Inferior parietal cortex (tissue), 1 donor: ENCODE measurements around the gene HACD4.

Experiments
- DNase-seq: peaks from one replicate; pipeline ENCODE4 v3.0.0-alpha.2; 2016; ENCODE audit errors: extremely low spot score

The HACD4 gene

DNA sequence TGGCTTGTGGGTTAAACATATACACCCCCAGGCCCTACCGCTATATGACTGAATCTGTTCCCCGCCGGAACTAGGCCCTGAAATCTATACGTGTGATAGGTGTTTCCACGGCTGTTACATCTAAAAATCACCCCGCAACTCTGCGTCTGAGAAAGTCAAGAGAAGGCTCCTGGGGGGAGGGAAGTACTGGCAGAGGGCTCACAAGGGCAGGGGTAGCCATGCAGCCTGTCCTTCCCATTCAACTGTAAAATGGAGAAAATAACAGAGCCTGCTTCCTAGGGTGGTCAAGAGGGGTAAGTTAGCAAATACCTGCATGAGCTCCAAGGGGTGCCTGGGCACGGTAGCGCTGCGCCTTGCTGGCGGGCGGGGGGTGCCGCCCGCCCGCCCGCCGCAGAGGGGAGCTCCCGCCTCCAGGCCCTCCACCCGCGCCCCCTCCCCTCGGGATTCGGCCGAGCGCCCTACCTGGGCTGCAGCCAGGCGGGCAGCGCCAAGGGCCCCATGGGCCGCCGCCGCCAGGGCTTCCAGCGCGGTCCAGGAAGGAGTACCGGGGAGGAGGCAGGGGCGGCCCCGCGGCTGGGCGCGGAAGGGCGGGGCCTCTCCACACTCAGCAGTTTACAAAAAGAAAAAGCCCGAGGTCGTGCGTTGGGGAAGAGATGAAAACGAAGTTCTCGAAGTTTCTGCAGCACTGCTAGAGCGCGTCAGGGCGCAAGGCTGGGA, at the start of gene HACD4:
Gene HACD4, minus strand, starts transcription at position 550 of the 717 bp plus-strand sequence. Its CDS starts 50 bp downstream, at position 500.
- DNase-seq: peak; percentile 21

- DNase-seq: no peak
Observed at GRCh38 chr9:21080793-21081192, 49.4 kb upstream of the HACD4 start.

DNA sequence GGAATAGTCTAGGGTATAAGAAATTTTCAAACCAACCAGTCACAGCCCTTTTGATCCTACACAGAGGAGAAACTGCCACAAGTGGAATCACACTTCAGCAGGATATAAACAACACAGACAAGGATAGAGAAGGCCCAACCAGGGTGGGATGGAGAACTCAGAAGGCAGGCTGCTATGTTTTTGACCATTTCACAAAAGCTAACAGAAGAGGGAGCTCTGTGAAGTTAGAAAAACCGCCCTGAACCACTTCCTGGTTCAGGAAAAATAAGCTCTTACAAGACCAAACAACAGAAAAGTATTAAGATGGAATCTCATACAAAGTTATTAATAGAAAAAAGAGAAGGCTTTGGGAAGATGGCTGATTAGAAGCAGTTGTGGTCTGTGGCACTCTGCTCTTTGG, 47.3 kb upstream of the HACD4 start:
- no peak for DNase-seq

DNA sequence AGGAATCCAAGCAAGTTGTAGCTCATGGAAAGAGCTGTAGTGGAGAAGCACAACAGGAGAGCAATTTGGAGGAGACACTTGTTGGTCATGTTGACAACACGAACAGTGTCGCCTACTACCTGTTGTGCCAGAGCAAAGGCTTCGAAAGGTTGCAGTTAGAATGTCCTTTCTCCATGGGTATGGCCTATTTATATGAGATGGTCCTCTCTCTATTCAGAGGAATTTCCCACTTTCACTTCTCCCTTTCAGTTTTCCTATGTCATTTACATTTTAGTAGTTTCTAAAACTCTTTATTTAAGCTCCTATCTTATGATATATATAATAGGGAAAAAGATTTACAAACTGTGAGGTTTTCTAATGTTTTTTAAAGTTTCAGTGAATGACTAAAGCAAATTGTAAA, 46.3 kb upstream of the HACD4 start, which contains the start of gene IFNB1:
Gene IFNB1, minus strand, starts transcription at position 162 of the 400 bp plus-strand sequence. Its CDS starts 73 bp downstream, at position 89.
- no peak for DNase-seq

- DNase-seq: no peak
Observed at GRCh38 chr9:21075484-21075883, 44.0 kb upstream of the HACD4 start.

- no peak for DNase-seq
Observed at GRCh38 chr9:21070906-21071305, 39.5 kb upstream of the HACD4 start.

- DNase-seq: peak; percentile 77
Observed at GRCh38 chr9:21070171-21070571, 38.7 kb upstream of the HACD4 start.

- peak; percentile 5 for DNase-seq
Observed at GRCh38 chr9:21060919-21061561, 29.6 kb upstream of the HACD4 start.

DNA sequence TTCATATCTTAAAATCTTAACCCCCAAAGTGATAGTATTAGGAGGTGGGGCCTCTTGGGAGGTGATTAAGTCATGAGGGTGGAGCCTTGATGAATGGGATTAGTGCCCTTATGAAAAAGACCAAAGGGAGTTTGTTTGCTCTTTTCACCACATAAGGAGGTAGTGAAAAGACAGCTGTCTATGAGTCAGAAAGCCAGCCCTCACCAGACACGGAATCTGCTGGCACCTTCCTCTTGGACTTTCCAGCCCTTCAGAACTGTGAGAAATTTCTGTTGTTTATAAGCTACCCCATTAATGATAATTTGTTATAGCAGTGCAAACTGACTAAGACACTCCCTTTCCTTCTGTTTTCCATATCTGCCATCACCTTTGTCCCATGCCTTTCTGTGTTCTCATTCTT, 25.5 kb upstream of the HACD4 start:
- DNase-seq: no peak

DNA sequence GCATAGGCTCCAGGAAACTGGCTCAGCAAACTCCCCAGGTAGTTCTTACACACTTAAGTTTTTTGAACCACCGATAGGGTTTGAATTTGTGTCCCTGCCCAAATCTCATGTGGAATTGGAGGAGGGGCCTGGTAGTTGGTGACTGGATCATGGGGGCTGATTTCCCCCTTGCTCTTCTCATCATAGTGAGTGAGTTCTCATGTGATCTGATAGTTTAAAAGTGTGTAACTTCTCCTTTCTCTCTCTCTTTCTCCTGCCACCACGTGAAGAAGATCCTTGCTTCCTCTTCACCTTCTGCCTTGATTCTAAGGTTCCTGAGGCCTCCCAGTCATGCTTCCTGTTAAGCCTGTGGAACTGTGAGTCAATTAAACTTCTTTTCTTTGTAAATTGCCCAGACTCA, 22.4 kb upstream of the HACD4 start:
- no peak for DNase-seq

DNA sequence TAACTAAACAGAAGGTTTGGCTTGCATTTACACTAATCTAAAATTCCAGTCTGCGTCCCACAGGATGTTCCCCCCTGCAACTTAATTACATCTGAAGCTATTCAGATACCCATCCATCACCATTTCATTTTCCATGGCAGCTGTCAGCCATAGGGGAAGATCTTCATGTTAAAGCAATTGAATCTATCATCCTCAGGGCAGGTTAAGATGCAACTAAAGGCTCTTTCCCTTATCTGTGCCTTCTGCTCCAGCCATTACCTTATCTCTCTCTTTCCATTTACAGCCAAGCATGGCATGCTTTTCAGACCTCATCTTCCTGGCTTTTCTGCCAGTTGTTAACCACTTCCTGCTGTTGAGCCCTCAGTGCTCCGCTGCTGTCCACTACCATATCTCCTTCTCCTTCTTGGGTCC, 15.8 kb upstream of the HACD4 start:
- DNase-seq: no peak

GRCh38 chr9:21043841-21044240, 12.4 kb upstream of the HACD4 start:
- no peak for DNase-seq

GRCh38 chr9:21042466-21042865, 11.0 kb upstream of the HACD4 start:
- no peak for DNase-seq

- DNase-seq: no peak
Observed at GRCh38 chr9:21039302-21039701, 7.9 kb upstream of the HACD4 start.

DNA sequence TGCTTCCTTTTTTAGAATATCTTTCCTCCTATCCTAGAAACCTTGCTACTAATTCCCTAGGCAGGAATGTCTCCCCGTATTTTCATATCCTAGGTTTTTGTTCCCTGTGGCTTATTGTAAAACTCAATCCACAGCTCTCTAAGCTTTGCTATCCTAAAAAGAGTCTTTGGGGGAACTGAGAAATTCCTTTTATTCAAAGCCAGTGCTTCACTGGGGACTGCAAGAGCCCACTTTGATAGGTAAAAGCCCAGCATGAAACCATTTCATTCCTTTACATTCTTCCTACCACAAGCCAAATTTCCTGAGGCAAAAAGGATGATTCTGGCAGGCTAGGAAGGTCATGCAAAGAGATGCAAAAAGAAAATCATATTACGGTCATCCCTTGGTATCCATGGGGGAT, 5.8 kb upstream of the HACD4 start:
- no peak for DNase-seq

- DNase-seq: no peak
Observed at GRCh38 chr9:21031808-21032183, 356 bp upstream of the HACD4 start.

GRCh38 chr9:21030389-21031035, 928 bp downstream of the HACD4 start:
- DNase-seq: peak; percentile 28

DNA sequence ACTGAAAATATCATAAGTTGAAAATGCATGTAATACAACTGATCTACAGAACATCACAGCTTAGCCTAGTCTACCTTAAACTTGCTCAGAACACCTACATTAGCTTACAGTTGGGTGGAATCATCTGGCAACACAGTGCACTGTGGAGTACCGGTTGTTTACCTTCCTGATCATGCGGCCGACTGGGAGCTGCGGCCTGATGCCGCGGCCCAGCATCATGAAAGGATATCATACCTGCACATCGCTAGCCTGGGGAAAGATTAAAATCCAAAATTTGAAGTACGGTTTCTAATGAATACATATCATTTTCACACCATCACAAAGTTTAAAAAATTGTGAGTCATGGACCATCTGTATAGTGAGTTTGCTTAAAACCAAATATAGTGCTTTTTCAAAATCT, 1.8 kb downstream of the HACD4 start:
- peak; percentile 53 for DNase-seq

DNA sequence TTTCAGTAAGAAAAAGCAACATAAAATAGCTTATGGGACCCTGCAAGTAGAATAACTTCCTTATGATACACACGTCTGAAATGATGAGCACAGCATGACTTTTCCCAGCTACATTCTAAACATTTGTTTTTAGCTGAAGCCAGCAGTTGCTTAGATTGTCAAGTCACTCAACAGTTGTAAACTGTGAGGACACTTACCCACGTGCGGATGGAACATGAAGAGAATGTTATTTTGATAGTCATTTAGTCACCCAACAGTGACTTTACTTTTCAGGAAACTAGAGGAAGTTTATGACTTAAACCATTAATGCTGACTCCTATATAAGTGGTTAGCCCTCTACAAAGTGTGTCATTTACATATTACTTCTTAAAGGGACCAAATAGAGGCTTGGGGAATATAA, 3.0 kb downstream of the HACD4 start:
- DNase-seq: peak; percentile 54

DNA sequence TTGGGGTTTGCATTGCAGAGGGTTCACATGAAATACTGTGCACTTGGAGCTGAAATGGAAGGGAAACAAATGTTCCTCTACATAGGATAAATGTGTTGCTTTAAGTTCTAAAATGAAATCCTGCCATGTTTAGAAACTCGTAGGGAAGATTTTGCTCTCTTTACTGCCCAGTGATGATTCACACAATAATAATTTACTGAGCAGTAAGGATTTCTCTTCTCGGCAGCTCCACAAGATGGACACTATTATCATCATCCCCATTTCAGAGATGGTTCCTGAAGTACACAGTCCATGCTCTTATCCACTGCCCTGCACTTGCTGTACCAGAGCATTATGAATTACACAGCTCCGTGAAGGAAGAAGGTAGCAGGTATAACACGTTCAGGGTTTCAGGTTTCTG, 4.1 kb downstream of the HACD4 start:
- no peak for DNase-seq

- DNase-seq: no peak
Observed at GRCh38 chr9:21023861-21024260, 7.6 kb downstream of the HACD4 start.

- DNase-seq: no peak
Observed at GRCh38 chr9:21018177-21018576, 13.3 kb downstream of the HACD4 start.
